ENCODE data around the gene SLC6A3.

SLC6A3 gene

GRCh38 chr5:1419476-1420210 is 25.6 kb downstream of the SLC6A3 start:
- DNase-seq (ENCODE audit: low read depth): no peak

- no peak for DNase-seq (ENCODE audit: low read depth)
Observed at GRCh38 chr5:1418921-1419280, 26.3 kb downstream of the SLC6A3 start.

- no peak for DNase-seq (ENCODE audit: low read depth)
Observed at GRCh38 chr5:1418238-1418920, 26.9 kb downstream of the SLC6A3 start.

- DNase-seq (ENCODE audit: low read depth): no peak
Observed at GRCh38 chr5:1417586-1418225, 27.5 kb downstream of the SLC6A3 start.

- DNase-seq (ENCODE audit: low read depth): no peak
Observed at GRCh38 chr5:1416856-1417469, 28.3 kb downstream of the SLC6A3 start.

- no peak for DNase-seq (ENCODE audit: low read depth)
Observed at GRCh38 chr5:1415626-1416360, 29.4 kb downstream of the SLC6A3 start.

GRCh38 chr5:1415059-1415425 is 30.2 kb downstream of the SLC6A3 start:
- no peak for DNase-seq (ENCODE audit: low read depth)

GRCh38 chr5:1414311-1415058 is 30.8 kb downstream of the SLC6A3 start:
- DNase-seq (ENCODE audit: low read depth): no peak

GRCh38 chr5:1413611-1414241 is 31.5 kb downstream of the SLC6A3 start:
- no peak for DNase-seq (ENCODE audit: low read depth)

- DNase-seq (ENCODE audit: low read depth): no peak
Observed at GRCh38 chr5:1413211-1413610, 32.0 kb downstream of the SLC6A3 start.

GRCh38 chr5:1412621-1413020 is 32.6 kb downstream of the SLC6A3 start:
- DNase-seq (ENCODE audit: low read depth): no peak

- DNase-seq (ENCODE audit: low read depth): no peak
Observed at GRCh38 chr5:1412163-1412562, 33.1 kb downstream of the SLC6A3 start.

- DNase-seq (ENCODE audit: low read depth): no peak
Observed at GRCh38 chr5:1411099-1411498, 34.1 kb downstream of the SLC6A3 start.

- DNase-seq (ENCODE audit: low read depth): no peak
Observed at GRCh38 chr5:1410156-1411014, 34.9 kb downstream of the SLC6A3 start.

GRCh38 chr5:1409381-1410110 is 35.7 kb downstream of the SLC6A3 start:
- DNase-seq (ENCODE audit: low read depth): no peak

- DNase-seq (ENCODE audit: low read depth): no peak
Observed at GRCh38 chr5:1406681-1407640, 38.3 kb downstream of the SLC6A3 start.

GRCh38 chr5:1405539-1406530 is 39.4 kb downstream of the SLC6A3 start:
- DNase-seq (ENCODE audit: low read depth): no peak

Data from GM04503 (cell line).